Kidney tubule cell (primary cell): ENCODE results near the gene REPIN1.

Experiments used
- DNase-seq: peaks from one replicate; pipeline ENCODE4 v3.0.0-alpha.2; 2018; ENCODE audit warnings: low spot score

REPIN1 gene

GRCh38 chr7:150368096-150368883, at the start of gene REPIN1:
Gene REPIN1, plus strand, starts transcription at chr7:150368822. Its CDS starts 890 bp downstream, at chr7:150369712.
- peak; percentile 93 for DNase-seq

GRCh38 chr7:150321788-150322113, 46.9 kb upstream of the REPIN1 start:
- no peak for DNase-seq

- peak; percentile 40 for DNase-seq
Measured at GRCh38 chr7:150322114-150322832, 46.3 kb upstream of the REPIN1 start.

- peak; percentile 81 for DNase-seq
Measured at GRCh38 chr7:150322833-150323681, 45.6 kb upstream of the REPIN1 start, which contains the start of the genes ACTR3C and LRRC61. Gene ACTR3C, minus strand, starts transcription at chr7:150323545. Its CDS starts 28,249 bp downstream, at chr7:150295296. Gene LRRC61, plus strand, starts transcription at chr7:150323355. Its CDS starts 13,507 bp downstream, at chr7:150336862.

GRCh38 chr7:150323682-150324372, 44.8 kb upstream of the REPIN1 start:
- DNase-seq, result peak; percentile 13

- DNase-seq, result peak; percentile 63
Measured at GRCh38 chr7:150324373-150324961, 44.2 kb upstream of the REPIN1 start.

GRCh38 chr7:150325110-150325611, 43.5 kb upstream of the REPIN1 start:
- peak; percentile 58 for DNase-seq

GRCh38 chr7:150325901-150326300, 42.7 kb upstream of the REPIN1 start:
- DNase-seq, result no peak

- DNase-seq, result peak; percentile 77
Measured at GRCh38 chr7:150326657-150327268, 41.9 kb upstream of the REPIN1 start.

- DNase-seq, result peak; percentile 40
Measured at GRCh38 chr7:150327308-150327707, 41.3 kb upstream of the REPIN1 start.

- DNase-seq, result peak; percentile 61
Measured at GRCh38 chr7:150329331-150330120, 39.1 kb upstream of the REPIN1 start.

GRCh38 chr7:150330211-150330885, 38.3 kb upstream of the REPIN1 start:
- DNase-seq, result no peak

- DNase-seq, result peak; percentile 38
Measured at GRCh38 chr7:150332852-150333635, 35.6 kb upstream of the REPIN1 start.

GRCh38 chr7:150333659-150334058, 35.0 kb upstream of the REPIN1 start:
- DNase-seq, result no peak

GRCh38 chr7:150334108-150334507, 34.5 kb upstream of the REPIN1 start:
- DNase-seq, result no peak

GRCh38 chr7:150335108-150335773, 33.4 kb upstream of the REPIN1 start:
- no peak for DNase-seq

- no peak for DNase-seq
Measured at GRCh38 chr7:150335774-150336112, 32.9 kb upstream of the REPIN1 start.

- no peak for DNase-seq
Measured at GRCh38 chr7:150336746-150337145, 31.9 kb upstream of the REPIN1 start.
